NOMO-1 (cell line): Measurements from ENCODE around the gene EPS8L3.
"Not testable (repeated sequence)": the region's sequence is repeated elsewhere in the genome, so short reads cannot be mapped to it uniquely, and the experiment has no call there.

Experiments used
- DNase-seq, 2 experiments: peaks; one replicate each; lab custom pipeline; 2025; ENCODE audit not compliant: unreplicated experiment in 2 of 2; lab: John Stamatoyannopoulos, UW

The EPS8L3 gene

GRCh38 chr1:109763646-109764415, at the start of gene EPS8L3:
Gene EPS8L3, minus strand, starts transcription at chr1:109763923. Its CDS starts 2,174 bp downstream, at chr1:109761749.
- no peak for DNase-seq

- DNase-seq = no peak
Measured at GRCh38 chr1:109812691-109813393, 49.1 kb upstream of the EPS8L3 start.

- DNase-seq = no peak
Measured at GRCh38 chr1:109808703-109809102, 45.0 kb upstream of the EPS8L3 start.

- DNase-seq = no peak
Measured at GRCh38 chr1:109807822-109808680, 44.3 kb upstream of the EPS8L3 start.

GRCh38 chr1:109807402-109807801, 43.7 kb upstream of the EPS8L3 start:
- DNase-seq = no peak

- no peak for DNase-seq
Measured at GRCh38 chr1:109806733-109807400, 43.1 kb upstream of the EPS8L3 start.

GRCh38 chr1:109805486-109806165, 41.9 kb upstream of the EPS8L3 start:
- DNase-seq = no peak

- DNase-seq = no peak
Measured at GRCh38 chr1:109804660-109805059, 40.9 kb upstream of the EPS8L3 start.

GRCh38 chr1:109803901-109804331, 40.2 kb upstream of the EPS8L3 start:
- no peak for DNase-seq

GRCh38 chr1:109802901-109803561, 39.3 kb upstream of the EPS8L3 start:
- DNase-seq = no peak

- DNase-seq = no peak
Measured at GRCh38 chr1:109802136-109802900, 38.6 kb upstream of the EPS8L3 start.

- no peak for DNase-seq
Measured at GRCh38 chr1:109801791-109802135, 38.0 kb upstream of the EPS8L3 start.

- DNase-seq = no peak
Measured at GRCh38 chr1:109800291-109800690, 36.6 kb upstream of the EPS8L3 start.

GRCh38 chr1:109799445-109799844, 35.7 kb upstream of the EPS8L3 start:
- DNase-seq = no peak

GRCh38 chr1:109797303-109797595, 33.5 kb upstream of the EPS8L3 start:
- not testable (repeated sequence) for DNase-seq

- no peak for DNase-seq
Measured at GRCh38 chr1:109796484-109797302, 33.0 kb upstream of the EPS8L3 start.

GRCh38 chr1:109794319-109795132, 30.8 kb upstream of the EPS8L3 start:
- no peak for DNase-seq
